Stimulated activated CD4-positive, alpha-beta T cell treated with anti-CD3 and anti-CD28 coated beads, Interleukin-2, amount 100 ng/mL, for 4 hours (primary cell): ENCODE data around the gene PPP3CA.

Experiments
- DNase-seq: peaks from one replicate; pipeline ENCODE4 v3.0.0-alpha.2; 2020; ENCODE audit warnings: low read depth

Gene PPP3CA

GRCh38 chr4:101331017-101331416 is 16.3 kb downstream of the PPP3CA start:
- DNase-seq: no peak

GRCh38 chr4:101329592-101329991 is 17.7 kb downstream of the PPP3CA start:
- DNase-seq: no peak

- DNase-seq: no peak
Measured at GRCh38 chr4:101328063-101328602, 19.2 kb downstream of the PPP3CA start.

GRCh38 chr4:101326576-101326975 is 20.8 kb downstream of the PPP3CA start:
- no peak for DNase-seq

GRCh38 chr4:101322743-101323142 is 24.6 kb downstream of the PPP3CA start:
- DNase-seq: no peak

GRCh38 chr4:101321481-101322042 is 25.8 kb downstream of the PPP3CA start:
- DNase-seq: no peak

- DNase-seq: no peak
Measured at GRCh38 chr4:101315786-101316185, 31.5 kb downstream of the PPP3CA start.

GRCh38 chr4:101315041-101315440 is 32.3 kb downstream of the PPP3CA start:
- DNase-seq: no peak

- DNase-seq: no peak
Measured at GRCh38 chr4:101309925-101310324, 37.4 kb downstream of the PPP3CA start.

- DNase-seq: no peak
Measured at GRCh38 chr4:101307899-101308298, 39.4 kb downstream of the PPP3CA start.

- no peak for DNase-seq
Measured at GRCh38 chr4:101306764-101307615, 40.3 kb downstream of the PPP3CA start.

GRCh38 chr4:101306225-101306624 is 41.1 kb downstream of the PPP3CA start:
- no peak for DNase-seq

GRCh38 chr4:101304916-101305315 is 42.4 kb downstream of the PPP3CA start:
- DNase-seq: no peak

- no peak for DNase-seq
Measured at GRCh38 chr4:101299899-101300540, 47.3 kb downstream of the PPP3CA start.

- DNase-seq: no peak
Measured at GRCh38 chr4:101299021-101299420, 48.3 kb downstream of the PPP3CA start.

GRCh38 chr4:101295691-101296090 is 51.6 kb downstream of the PPP3CA start:
- DNase-seq: no peak

GRCh38 chr4:101294597-101294996 is 52.7 kb downstream of the PPP3CA start:
- DNase-seq: no peak

- DNase-seq: no peak
Measured at GRCh38 chr4:101292901-101293300, 54.4 kb downstream of the PPP3CA start.

- DNase-seq: no peak
Measured at GRCh38 chr4:101292214-101292613, 55.1 kb downstream of the PPP3CA start.

GRCh38 chr4:101291198-101291597 is 56.1 kb downstream of the PPP3CA start:
- no peak for DNase-seq

- DNase-seq: no peak
Measured at GRCh38 chr4:101290654-101291053, 56.7 kb downstream of the PPP3CA start.

- no peak for DNase-seq
Measured at GRCh38 chr4:101289306-101289705, 58.0 kb downstream of the PPP3CA start.
